HL-60 (cell line): ENCODE results near the gene DDAH1.

Experiments used
- DNase-seq, 2 experiments: peaks; one replicate each; pipeline ENCODE4 v3.0.0-alpha.2; 2010 to 2020; ENCODE audit warnings: low read depth in 1 of 2, low spot score in 1 of 2
- H3K27ac ChIP-seq: fragments of 250-450 bp; sonication (Bioruptor Pico); replicated peaks from 2 replicates; pipeline ENCODE4 v1.5.1; 2020; ENCODE audit warnings: mild to moderate bottlenecking, moderate library complexity
- H3K27me3 ChIP-seq: fragments of 250-450 bp; sonication (Bioruptor Pico); 2 replicates; pipeline ENCODE4 v1.5.1; 2021; ENCODE audit warnings: mild to moderate bottlenecking, moderate library complexity; ENCODE audit not compliant: insufficient read depth, poor library complexity, severe bottlenecking
- H3K4me3 ChIP-seq: replicated peaks from 2 replicates; pipeline ENCODE4 v1.5.1; 2011; ENCODE audit warnings: mild to moderate bottlenecking, control low read depth, low read length; ENCODE audit not compliant: insufficient read depth
- GABPA ChIP-seq: IDR thresholded peaks from 2 replicates; pipeline ENCODE4 v1.6.1; 2012; ENCODE audit warnings: low read depth
- POLR2AphosphoS5 ChIP-seq: IDR thresholded peaks from 2 replicates; pipeline ENCODE4 v1.6.1; 2012; ENCODE audit warnings: low read depth
- REST ChIP-seq: IDR thresholded peaks from 2 replicates; pipeline ENCODE4 v1.6.1; 2012; ENCODE audit warnings: low read depth; ENCODE audit not compliant: insufficient replicate concordance
- SPI1 ChIP-seq: IDR thresholded peaks from 2 replicates; pipeline ENCODE4 v1.6.1; 2012; ENCODE audit warnings: low read depth, mild to moderate bottlenecking, borderline replicate concordance
- TF ChIP-seq, protein P1 (sequence below): IDR thresholded peaks from one replicate; pipeline ENCODE4 v1.5.1; 2011; ENCODE audit warnings: low read length, control low read depth, inconsistent platforms; ENCODE audit not compliant: insufficient read depth

The DDAH1 gene

DNA sequence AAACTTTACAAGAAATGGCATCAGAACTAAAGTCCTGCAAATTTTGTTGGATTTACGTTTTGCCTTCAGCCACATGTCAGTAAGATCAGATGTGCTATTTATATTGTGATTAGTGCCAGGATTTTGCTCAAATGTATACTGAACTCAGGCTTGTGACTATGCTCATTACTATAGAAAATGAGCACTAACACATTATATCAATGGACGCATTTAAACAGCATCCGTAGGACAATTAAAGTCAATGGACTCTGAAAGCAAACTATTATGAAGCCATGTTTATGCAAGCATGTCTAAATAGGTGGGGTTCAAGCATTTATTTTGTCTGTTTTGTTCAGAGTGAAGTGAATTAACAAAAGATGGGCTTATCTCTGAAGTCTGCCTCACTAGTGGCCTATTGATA, 20.6 kb upstream of the DDAH1 start:
- no peak for DNase-seq
- TF ChIP-seq GABPA (no peak), REST (no peak)

GRCh38 chr1:85484716-85485115, 19.8 kb upstream of the DDAH1 start:
- TF ChIP-seq, protein P1, sequence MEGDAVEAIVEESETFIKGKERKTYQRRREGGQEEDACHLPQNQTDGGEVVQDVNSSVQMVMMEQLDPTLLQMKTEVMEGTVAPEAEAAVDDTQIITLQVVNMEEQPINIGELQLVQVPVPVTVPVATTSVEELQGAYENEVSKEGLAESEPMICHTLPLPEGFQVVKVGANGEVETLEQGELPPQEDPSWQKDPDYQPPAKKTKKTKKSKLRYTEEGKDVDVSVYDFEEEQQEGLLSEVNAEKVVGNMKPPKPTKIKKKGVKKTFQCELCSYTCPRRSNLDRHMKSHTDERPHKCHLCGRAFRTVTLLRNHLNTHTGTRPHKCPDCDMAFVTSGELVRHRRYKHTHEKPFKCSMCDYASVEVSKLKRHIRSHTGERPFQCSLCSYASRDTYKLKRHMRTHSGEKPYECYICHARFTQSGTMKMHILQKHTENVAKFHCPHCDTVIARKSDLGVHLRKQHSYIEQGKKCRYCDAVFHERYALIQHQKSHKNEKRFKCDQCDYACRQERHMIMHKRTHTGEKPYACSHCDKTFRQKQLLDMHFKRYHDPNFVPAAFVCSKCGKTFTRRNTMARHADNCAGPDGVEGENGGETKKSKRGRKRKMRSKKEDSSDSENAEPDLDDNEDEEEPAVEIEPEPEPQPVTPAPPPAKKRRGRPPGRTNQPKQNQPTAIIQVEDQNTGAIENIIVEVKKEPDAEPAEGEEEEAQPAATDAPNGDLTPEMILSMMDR = no peak
- TF ChIP-seq GABPA (no peak), POLR2AphosphoS5 (no peak), REST (no peak), SPI1 (no peak)
- Histone ChIP-seq H3K27ac (no peak overlapping the region), H3K4me3 (no peak overlapping the region)

More for the DNA sequence above, 20.6 kb upstream of the DDAH1 start:
- Histone ChIP-seq H3K27me3 (peaks cover 3% of the 10 kb centered on the region), H3K27ac (no peak overlapping the region), H3K4me3 (no peak overlapping the region)

GRCh38 chr1:85484264-85484663, 19.3 kb upstream of the DDAH1 start:
- Histone ChIP-seq H3K4me3 (no peak overlapping the region), H3K27ac (no peak overlapping the region), H3K27me3 (peaks cover 2% of the 10 kb centered on the region)
- DNase-seq = no peak
- TF ChIP-seq SPI1 = no peak
- TF ChIP-seq REST = no peak
- no peak for TF ChIP-seq GABPA
- no peak for TF ChIP-seq POLR2AphosphoS5

More at GRCh38 chr1:85484716-85485115, 19.8 kb upstream of the DDAH1 start:
- H3K27me3 ChIP-seq = peaks cover 2% of the 10 kb centered on the region
- no peak for DNase-seq

DNA sequence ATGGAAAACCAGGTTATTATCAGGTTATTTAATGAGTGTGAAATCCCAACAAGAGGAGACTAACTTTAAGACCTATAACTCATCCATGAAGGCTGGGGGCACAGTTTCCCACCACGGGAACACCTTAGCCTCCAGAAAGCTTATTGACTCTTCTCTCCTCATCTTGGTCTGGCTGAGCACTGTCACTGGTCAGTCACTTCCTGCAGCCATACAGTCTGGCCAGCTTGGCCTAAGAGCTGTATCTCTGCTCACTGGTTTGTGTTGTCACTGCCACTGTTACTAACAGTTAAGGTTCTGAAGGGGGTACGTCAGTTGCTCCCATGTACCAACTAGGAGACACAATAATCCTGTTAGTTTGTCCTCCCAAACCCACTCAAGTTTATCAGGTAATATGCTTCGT, 16.7 kb upstream of the DDAH1 start:
- H3K27me3 ChIP-seq = no peaks in the 10 kb centered on the region
- DNase-seq = no peak
- TF ChIP-seq, protein P1 = no peak
- no peak for TF ChIP-seq REST
- no peak for TF ChIP-seq GABPA
- no peak for TF ChIP-seq SPI1
- TF ChIP-seq POLR2AphosphoS5 = no peak
- no peak overlapping the region for H3K27ac ChIP-seq
- H3K4me3 ChIP-seq = no peak overlapping the region
